Measurements from ENCODE around the gene SH3GL3. TPM values are rescaled to one million over a fixed set of nuclear protein-coding genes. Genes with fewer than 3 reads are reported as not detected.

SH3GL3 gene
- total RNA-seq, 1 experiment from 2014 or later = not detected

DNA sequence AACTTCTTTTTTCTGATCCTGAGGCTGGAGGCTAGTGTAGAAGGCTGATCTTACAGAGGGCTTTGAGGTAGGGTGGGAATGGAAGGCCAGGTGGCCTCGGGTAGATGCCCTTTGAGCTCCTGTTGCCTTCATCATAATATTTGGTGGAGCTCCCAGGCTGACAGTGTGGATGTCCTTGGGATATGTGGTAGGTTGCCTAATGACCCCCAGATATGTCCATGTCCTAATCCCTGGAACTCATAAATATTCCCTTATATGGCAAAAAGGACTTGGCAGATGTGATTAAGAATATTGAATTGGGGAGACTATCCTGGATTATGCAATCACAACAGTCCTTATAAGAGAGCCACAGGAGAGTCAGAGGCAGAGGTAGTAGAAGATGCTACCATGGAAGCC is 212.3 kb downstream of the SH3GL3 start:
- POLR2A ChIA-PET = no interaction called here
- TF ChIP-seq, protein P1, sequence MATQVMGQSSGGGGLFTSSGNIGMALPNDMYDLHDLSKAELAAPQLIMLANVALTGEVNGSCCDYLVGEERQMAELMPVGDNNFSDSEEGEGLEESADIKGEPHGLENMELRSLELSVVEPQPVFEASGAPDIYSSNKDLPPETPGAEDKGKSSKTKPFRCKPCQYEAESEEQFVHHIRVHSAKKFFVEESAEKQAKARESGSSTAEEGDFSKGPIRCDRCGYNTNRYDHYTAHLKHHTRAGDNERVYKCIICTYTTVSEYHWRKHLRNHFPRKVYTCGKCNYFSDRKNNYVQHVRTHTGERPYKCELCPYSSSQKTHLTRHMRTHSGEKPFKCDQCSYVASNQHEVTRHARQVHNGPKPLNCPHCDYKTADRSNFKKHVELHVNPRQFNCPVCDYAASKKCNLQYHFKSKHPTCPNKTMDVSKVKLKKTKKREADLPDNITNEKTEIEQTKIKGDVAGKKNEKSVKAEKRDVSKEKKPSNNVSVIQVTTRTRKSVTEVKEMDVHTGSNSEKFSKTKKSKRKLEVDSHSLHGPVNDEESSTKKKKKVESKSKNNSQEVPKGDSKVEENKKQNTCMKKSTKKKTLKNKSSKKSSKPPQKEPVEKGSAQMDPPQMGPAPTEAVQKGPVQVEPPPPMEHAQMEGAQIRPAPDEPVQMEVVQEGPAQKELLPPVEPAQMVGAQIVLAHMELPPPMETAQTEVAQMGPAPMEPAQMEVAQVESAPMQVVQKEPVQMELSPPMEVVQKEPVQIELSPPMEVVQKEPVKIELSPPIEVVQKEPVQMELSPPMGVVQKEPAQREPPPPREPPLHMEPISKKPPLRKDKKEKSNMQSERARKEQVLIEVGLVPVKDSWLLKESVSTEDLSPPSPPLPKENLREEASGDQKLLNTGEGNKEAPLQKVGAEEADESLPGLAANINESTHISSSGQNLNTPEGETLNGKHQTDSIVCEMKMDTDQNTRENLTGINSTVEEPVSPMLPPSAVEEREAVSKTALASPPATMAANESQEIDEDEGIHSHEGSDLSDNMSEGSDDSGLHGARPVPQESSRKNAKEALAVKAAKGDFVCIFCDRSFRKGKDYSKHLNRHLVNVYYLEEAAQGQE (IDR thresholded peaks at IDR 0.05; ENCODE audit: insufficient read depth in 1 of 2, low read depth in 2 of 2, low read length in 1 of 2) = no peak
- TF ChIP-seq TCF7L2 (IDR thresholded peaks at IDR 0.05; ENCODE audit: low read depth, low read length) (no peak), SIN3A (IDR thresholded peaks at IDR 0.05; ENCODE audit: borderline replicate concordance, insufficient read depth, low read depth, low read length) (no peak), POLR2AphosphoS5 (IDR thresholded peaks at IDR 0.05; ENCODE audit: low read depth, low read length) (no peak)
- TF ChIP-seq, protein P2, sequence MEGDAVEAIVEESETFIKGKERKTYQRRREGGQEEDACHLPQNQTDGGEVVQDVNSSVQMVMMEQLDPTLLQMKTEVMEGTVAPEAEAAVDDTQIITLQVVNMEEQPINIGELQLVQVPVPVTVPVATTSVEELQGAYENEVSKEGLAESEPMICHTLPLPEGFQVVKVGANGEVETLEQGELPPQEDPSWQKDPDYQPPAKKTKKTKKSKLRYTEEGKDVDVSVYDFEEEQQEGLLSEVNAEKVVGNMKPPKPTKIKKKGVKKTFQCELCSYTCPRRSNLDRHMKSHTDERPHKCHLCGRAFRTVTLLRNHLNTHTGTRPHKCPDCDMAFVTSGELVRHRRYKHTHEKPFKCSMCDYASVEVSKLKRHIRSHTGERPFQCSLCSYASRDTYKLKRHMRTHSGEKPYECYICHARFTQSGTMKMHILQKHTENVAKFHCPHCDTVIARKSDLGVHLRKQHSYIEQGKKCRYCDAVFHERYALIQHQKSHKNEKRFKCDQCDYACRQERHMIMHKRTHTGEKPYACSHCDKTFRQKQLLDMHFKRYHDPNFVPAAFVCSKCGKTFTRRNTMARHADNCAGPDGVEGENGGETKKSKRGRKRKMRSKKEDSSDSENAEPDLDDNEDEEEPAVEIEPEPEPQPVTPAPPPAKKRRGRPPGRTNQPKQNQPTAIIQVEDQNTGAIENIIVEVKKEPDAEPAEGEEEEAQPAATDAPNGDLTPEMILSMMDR (IDR thresholded peaks at IDR 0.05) = no peak
- no peak for DNase-seq (ENCODE audit: low read depth, low spot score)

GRCh38 chr15:83665480-83665879 is 218.3 kb downstream of the SH3GL3 start:
- Histone ChIP-seq H3K9me3 (ENCODE audit: control insufficient read depth, insufficient read depth, low read depth, low read length) (no peaks in the 10 kb centered on the region), H3K27ac (ENCODE audit: low read length) (no peak overlapping the region), H3K4me3 (ENCODE audit: low read depth in 2 of 2, low read length in 2 of 2) (no peak overlapping the region), H3K4me1 (ENCODE audit: control insufficient read depth, insufficient read depth, low read length) (no peaks in the 10 kb centered on the region), H3K36me3 (ENCODE audit: control insufficient read depth, insufficient read depth, low read length) (no peaks in the 10 kb centered on the region), H3K27me3 (ENCODE audit: control insufficient read depth, insufficient read depth, low read length) (no peaks in the 10 kb centered on the region)
- DNase-seq (ENCODE audit: low read depth, low spot score) = no peak
- TF ChIP-seq, protein P2 (IDR thresholded peaks at IDR 0.05) = no peak
- TF ChIP-seq SIN3A (IDR thresholded peaks at IDR 0.05; ENCODE audit: borderline replicate concordance, insufficient read depth, low read depth, low read length) (no peak), POLR2AphosphoS5 (IDR thresholded peaks at IDR 0.05; ENCODE audit: low read depth, low read length) (no peak), TCF7L2 (IDR thresholded peaks at IDR 0.05; ENCODE audit: low read depth, low read length) (no peak)
- in situ Hi-C loops (cut with HindIII; ENCODE audit: low pct_unique_long_range_greater_than_20kb, low sequenced_read_pairs) = no loop called here
- BruUV-seq (replicated peaks) = no TSS peak
- ChIA-PET CTCF (no interaction called here), POLR2A (no interaction called here)
- ATAC-seq = no peak
- intact Hi-C loops (cut with micrococcal nuclease; ENCODE audit: unreplicated experiment) = no loop called here

More for the DNA sequence above, 212.3 kb downstream of the SH3GL3 start:
- in situ Hi-C loops (cut with HindIII; ENCODE audit: low pct_unique_long_range_greater_than_20kb, low sequenced_read_pairs) (no loop called here), intact Hi-C loops (cut with micrococcal nuclease; ENCODE audit: unreplicated experiment) (no loop called here)
- CTCF ChIA-PET = no interaction called here
- Histone ChIP-seq H3K27ac (ENCODE audit: low read length) (no peak overlapping the region), H3K9me3 (ENCODE audit: control insufficient read depth, insufficient read depth, low read depth, low read length) (no peaks in the 10 kb centered on the region), H3K4me1 (ENCODE audit: control insufficient read depth, insufficient read depth, low read length) (no peaks in the 10 kb centered on the region; the same call in 1 of the 2 replicates), H3K36me3 (ENCODE audit: control insufficient read depth, insufficient read depth, low read length) (no peaks in the 10 kb centered on the region), H3K4me3 (ENCODE audit: low read depth in 2 of 2, low read length in 2 of 2) (no peak overlapping the region), H3K27me3 (ENCODE audit: control insufficient read depth, insufficient read depth, low read length) (no peaks in the 10 kb centered on the region)
- BruUV-seq (replicated peaks) = no TSS peak
- ATAC-seq = no peak

Other genes with a start within 250 kb of the SH3GL3 start
- 34.1 TPM for gene HDGFL3, start 239.5 kb upstream of the SH3GL3 start, total RNA-seq (2021; ENCODE audit: unreplicated experiment)
- not detected for gene BNC1, start 162.7 kb upstream of the SH3GL3 start, total RNA-seq (2021; ENCODE audit: unreplicated experiment)
- not detected for gene ADAMTSL3, start 206.8 kb downstream of the SH3GL3 start, total RNA-seq (2021; ENCODE audit: unreplicated experiment)